IMR-90 (cell line): ENCODE results near the gene SYT3. TPM values are rescaled to one million over a fixed set of nuclear protein-coding genes. Genes with fewer than 3 reads are reported as not detected.
"Not testable (repeated sequence)": the region's sequence is repeated elsewhere in the genome, so short reads cannot be mapped to it uniquely, and the experiment has no call there.

ENCODE experiments used
- ATAC-seq: fragments of 200-7000 bp; cut with Tn5 transposase; 2 replicates; pipeline ENCODE4 v1.9.1; 2020; ENCODE audit warnings: low read depth, mild to moderate bottlenecking, moderate library complexity
- BruUV-seq: library from RNA; stranded (reverse); fragments of 400-500 nt; replicated peaks from 2 replicates; lab custom pipeline; 2021; lab: Mats Ljungman, UMichigan
- CTCF ChIA-PET: fragments of 300-600 bp; formaldehyde crosslinking; extraction: SDS; loops from one replicate; lab custom pipeline; 2021; ENCODE audit warnings: antibody characterized with exemption; lab: Yijun Ruan, JAX
- POLR2A ChIA-PET: fragments of 300-600 bp; sonication (Branson Sonifier 250); formaldehyde crosslinking; loops from one replicate; lab custom pipeline; 2022; ENCODE audit warnings: antibody characterized with exemption; ENCODE audit not compliant: unreplicated experiment; lab: Charles Lee
- DNase-seq: peaks from one replicate; pipeline ENCODE4 v3.0.0; 2013
- H2AFZ ChIP-seq: replicated peaks from 2 replicates; pipeline ENCODE3; 2013; ENCODE audit warnings: low read length, mild to moderate bottlenecking; ENCODE audit not compliant: poor library complexity
- H2AK5ac ChIP-seq: 2 replicates; pipeline ENCODE4 v1.6.1; 2013; ENCODE audit warnings: low read depth, low read length, inconsistent platforms
- H2AK9ac ChIP-seq: replicated peaks from 2 replicates; pipeline ENCODE3; 2013; ENCODE audit warnings: mild to moderate bottlenecking, low read depth, low read length, moderate library complexity; ENCODE audit not compliant: poor library complexity
- H2BK120ac ChIP-seq: 2 replicates; pipeline ENCODE4 v1.6.1; 2013; ENCODE audit warnings: low read depth, low read length, inconsistent platforms
- H2BK15ac ChIP-seq: 3 replicates; pipeline ENCODE4 v1.6.1; 2013; ENCODE audit warnings: low read depth, low read length, inconsistent platforms
- H2BK20ac ChIP-seq: 2 replicates; pipeline ENCODE4 v1.6.1; 2013; ENCODE audit warnings: low read depth, mild to moderate bottlenecking, inconsistent platforms, low read length, moderate library complexity
- H2BK5ac ChIP-seq: 2 replicates; pipeline ENCODE4 v1.6.1; 2013; ENCODE audit warnings: mild to moderate bottlenecking, low read depth, low read length, inconsistent platforms; ENCODE audit not compliant: poor library complexity, severe bottlenecking
- H3K14ac ChIP-seq: replicated peaks from 2 replicates; pipeline ENCODE4 v1.6.1; 2013; ENCODE audit warnings: low read depth, low read length, inconsistent platforms
- H3K18ac ChIP-seq: 2 replicates; pipeline ENCODE4 v1.6.1; 2013; ENCODE audit warnings: low read depth, low read length, control low read depth
- H3K23ac ChIP-seq: 2 replicates; pipeline ENCODE4 v1.6.1; 2013; ENCODE audit warnings: low read depth, low read length, inconsistent platforms
- H3K27ac ChIP-seq: 2 replicates; pipeline ENCODE4 v1.5.1; 2013; ENCODE audit warnings: mild to moderate bottlenecking, control low read depth, low read length; ENCODE audit not compliant: insufficient read depth
- H3K27me3 ChIP-seq: 2 replicates; pipeline ENCODE4 v1.6.1; 2013; ENCODE audit warnings: low read length; ENCODE audit not compliant: control insufficient read depth, insufficient read depth
- H3K36me3 ChIP-seq: 2 replicates; pipeline ENCODE4 v1.6.1; 2013; ENCODE audit warnings: low read length, mixed read lengths; ENCODE audit not compliant: control insufficient read depth, insufficient read depth
- H3K4ac ChIP-seq: 2 replicates; pipeline ENCODE4 v1.6.1; 2013; ENCODE audit warnings: low read depth, low read length, inconsistent platforms
- H3K4me1 ChIP-seq: 2 replicates; pipeline ENCODE4 v1.6.1; 2013; ENCODE audit warnings: low read length, mixed read lengths; ENCODE audit not compliant: control insufficient read depth, insufficient read depth
- H3K4me2 ChIP-seq: 2 replicates; pipeline ENCODE4 v1.6.1; 2013; ENCODE audit warnings: low read depth, mild to moderate bottlenecking, control low read depth, low read length, moderate library complexity
- H3K4me3 ChIP-seq: 2 replicates; pipeline ENCODE4 v1.5.1; 2013; ENCODE audit warnings: low read depth, mild to moderate bottlenecking, control low read depth, low read length, moderate library complexity; ENCODE audit not compliant: insufficient read depth
- H3K56ac ChIP-seq: 2 replicates; pipeline ENCODE4 v1.6.1; 2013; ENCODE audit warnings: low read length, inconsistent platforms; ENCODE audit not compliant: insufficient read depth; ENCODE audit errors: extremely low read depth
- H3K79me1 ChIP-seq, 2 experiments: 2 replicates each; pipeline ENCODE4 v1.6.1; 2013; ENCODE audit warnings: low read length in 2 of 2, inconsistent platforms in 1 of 2, low read depth in 1 of 2
- H3K9ac ChIP-seq: 2 replicates; pipeline ENCODE4 v1.6.1; 2013; ENCODE audit warnings: low read depth, low read length, control low read depth
- H3K9me1 ChIP-seq: 2 replicates; pipeline ENCODE4 v1.6.1; 2013; ENCODE audit warnings: low read length, inconsistent platforms; ENCODE audit not compliant: insufficient read depth
- H3K9me3 ChIP-seq: 2 replicates; pipeline ENCODE4 v1.6.1; 2013; ENCODE audit warnings: low read length; ENCODE audit not compliant: control insufficient read depth, insufficient read depth
- H4K20me1 ChIP-seq: 2 replicates; pipeline ENCODE4 v1.6.1; 2013; ENCODE audit warnings: low read length, inconsistent platforms; ENCODE audit not compliant: insufficient read depth
- H4K5ac ChIP-seq: 2 replicates; pipeline ENCODE4 v1.6.1; 2013; ENCODE audit warnings: mild to moderate bottlenecking, low read depth, low read length, control low read depth
- H4K8ac ChIP-seq, 2 experiments: 2 replicates each; pipeline ENCODE4 v1.6.1; 2013; ENCODE audit warnings: low read depth in 2 of 2, low read length in 2 of 2, control low read depth in 1 of 2, inconsistent platforms in 1 of 2
- H4K91ac ChIP-seq: 2 replicates; pipeline ENCODE4 v1.6.1; 2013; ENCODE audit warnings: low read depth, low read length, inconsistent platforms; ENCODE audit not compliant: insufficient read depth
- WGBS, 2 experiments: methylation state at CpG; one replicate each; pipeline versions ENCODE4 v1.1.5 to v1.1.7; 2013; ENCODE audit warnings: missing lambda C conversion rate in 2 of 2; ENCODE audit not compliant: insufficient read length in 1 of 2; ENCODE audit errors: extremely low coverage in 2 of 2; 5-methylcytosine and 5-hydroxymethylcytosine counted together
- dilution Hi-C: fragments of 300-500 bp; cut with HindIII; formaldehyde crosslinking; loops from one replicate; pipeline ENCODE4 v1.14.3; 2018; ENCODE audit warnings: low sequenced_read_pairs; ENCODE audit not compliant: unreplicated experiment
- in situ Hi-C: fragments of 300-500 bp; cut with MboI; formaldehyde crosslinking; loops from 3 replicates; pipeline ENCODE4 v1.14.3; 2019; ENCODE audit warnings: low sequenced_read_pairs, inconsistent platforms, mixed read lengths
- intact Hi-C: fragments of 100-400 bp; cut with micrococcal nuclease; formaldehyde crosslinking; loops from 2 replicates; pipeline ENCODE4 v1.10.0; 2022
- polyA plus RNA-seq, 3 experiments: library from polyadenylated mRNA; depleted of rRNA; stranded (reverse); fragments of >200 nt; gene quantifications; 2 replicates each; pipeline ENCODE4 v1.2.3, GENCODE V29; 2012; ENCODE audit warnings: low replicate concordance in 1 of 3
- total RNA-seq: library from RNA; depleted of rRNA; stranded (reverse); fragments of >200 nt; gene quantifications from 2 replicates; pipeline ENCODE4 v1.2.3, GENCODE V29; 2012

SYT3 gene
- total and polyA plus RNA-seq, 2 of the 4 experiments (the other 2 are of a cell fraction) = 0.05 TPM; not detected in 1

- H4K91ac ChIP-seq, H2AFZ ChIP-seq, H3K56ac ChIP-seq, H2AK5ac ChIP-seq, BruUV-seq, H4K5ac ChIP-seq, POLR2A ChIA-PET, H4K20me1 ChIP-seq, H3K9me1 ChIP-seq, in situ Hi-C loops, H3K23ac ChIP-seq, H3K4me2 ChIP-seq, H2BK20ac ChIP-seq, H3K4me3 ChIP-seq, ATAC-seq, H3K4ac ChIP-seq, H3K18ac ChIP-seq, dilution Hi-C loops, H3K9me3 ChIP-seq, H3K14ac ChIP-seq, H3K36me3 ChIP-seq, H3K27me3 ChIP-seq, intact Hi-C loops, H3K9ac ChIP-seq, DNase-seq, H2BK120ac ChIP-seq, H3K27ac ChIP-seq, H2BK5ac ChIP-seq, H3K79me1 ChIP-seq, H4K8ac ChIP-seq, CTCF ChIA-PET, H2AK9ac ChIP-seq, H3K4me1 ChIP-seq, H2BK15ac ChIP-seq: not testable (repeated sequence)
- 88% methylated on average over 4 of the region's 11 CpGs; no CpG with 5 or more reads in 1 of the 2 experiments for WGBS, 2 experiments
Measured at GRCh38 chr19:50612504-50613404, 26.9 kb downstream of the SYT3 start.
